Measurements from ENCODE around the gene AGPAT2.

Gene AGPAT2

DNA sequence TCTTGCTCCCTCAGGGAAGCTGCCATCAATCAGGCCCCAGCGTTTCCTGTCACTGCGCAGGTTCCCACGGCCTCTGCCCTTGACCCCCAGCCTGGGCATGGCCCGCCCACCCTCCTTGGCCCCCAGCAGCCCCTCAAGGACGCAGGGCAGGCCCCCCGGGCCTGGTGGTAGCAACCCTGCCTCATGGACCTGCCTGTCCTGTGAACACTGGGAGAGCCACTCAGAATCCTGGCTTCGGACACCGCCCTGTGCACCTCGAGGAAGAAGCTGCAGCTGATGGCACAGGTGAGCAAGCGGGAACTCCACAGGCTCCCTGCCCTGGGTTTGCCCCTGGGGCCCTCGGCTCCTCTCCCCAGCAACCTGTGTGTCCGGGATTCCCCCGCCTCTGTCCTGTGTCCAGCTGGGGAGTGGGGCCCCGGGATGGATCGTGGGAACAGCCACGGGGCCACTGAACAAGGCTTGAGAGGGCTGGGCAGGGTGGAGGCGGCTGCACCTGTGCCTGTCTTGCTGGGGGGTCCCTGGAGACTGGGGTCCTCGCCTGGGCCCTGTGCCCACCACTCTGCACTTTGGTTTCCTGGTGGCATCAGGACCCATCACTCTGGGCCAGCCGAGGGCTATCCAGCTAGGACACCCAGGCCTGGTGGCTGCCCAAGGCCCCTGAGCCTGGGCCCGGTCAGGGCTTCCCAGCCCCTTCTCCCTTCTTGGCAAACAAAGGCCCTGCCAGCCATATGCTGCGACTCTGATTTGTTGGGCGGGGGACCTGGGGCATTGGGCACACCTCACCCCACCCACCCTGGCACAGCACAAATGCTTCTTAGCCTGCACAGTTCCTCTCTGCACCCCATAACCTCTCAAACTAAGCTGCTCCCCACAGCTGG is 58.0 kb downstream of the AGPAT2 start:
- no peaks in the 10 kb centered on the region for H3K9me3 Mint-ChIP-seq
- ATAC-seq (no peak), DNase-seq (no peak)
- H3K4me3 Mint-ChIP-seq: no peak overlapping the region
- peaks cover 14% of the 10 kb centered on the region for H3K27me3 Mint-ChIP-seq
- H3K4me1 Mint-ChIP-seq: peaks cover 20% of the 10 kb centered on the region
- no peak overlapping the region for H3K27ac Mint-ChIP-seq

GRCh38 chr9:136628268-136628667 is 59.0 kb downstream of the AGPAT2 start:
- peaks cover 14% of the 10 kb centered on the region for H3K27me3 Mint-ChIP-seq
- no peak overlapping the region for H3K4me3 Mint-ChIP-seq
- peaks cover 20% of the 10 kb centered on the region for H3K4me1 Mint-ChIP-seq

GRCh38 chr9:136627703-136628102 is 59.6 kb downstream of the AGPAT2 start:
- H3K4me1 Mint-ChIP-seq: peaks cover 20% of the 10 kb centered on the region
- no peak overlapping the region for H3K4me3 Mint-ChIP-seq
- H3K9me3 Mint-ChIP-seq: no peaks in the 10 kb centered on the region
- DNase-seq (no peak), ATAC-seq (no peak)
- H3K27ac Mint-ChIP-seq: no peak overlapping the region
- H3K27me3 Mint-ChIP-seq: peaks cover 14% of the 10 kb centered on the region

More at GRCh38 chr9:136628268-136628667, 59.0 kb downstream of the AGPAT2 start:
- H3K9me3 Mint-ChIP-seq: no peaks in the 10 kb centered on the region
- ATAC-seq (no peak), DNase-seq (no peak)
- no peak overlapping the region for H3K27ac Mint-ChIP-seq

DNA sequence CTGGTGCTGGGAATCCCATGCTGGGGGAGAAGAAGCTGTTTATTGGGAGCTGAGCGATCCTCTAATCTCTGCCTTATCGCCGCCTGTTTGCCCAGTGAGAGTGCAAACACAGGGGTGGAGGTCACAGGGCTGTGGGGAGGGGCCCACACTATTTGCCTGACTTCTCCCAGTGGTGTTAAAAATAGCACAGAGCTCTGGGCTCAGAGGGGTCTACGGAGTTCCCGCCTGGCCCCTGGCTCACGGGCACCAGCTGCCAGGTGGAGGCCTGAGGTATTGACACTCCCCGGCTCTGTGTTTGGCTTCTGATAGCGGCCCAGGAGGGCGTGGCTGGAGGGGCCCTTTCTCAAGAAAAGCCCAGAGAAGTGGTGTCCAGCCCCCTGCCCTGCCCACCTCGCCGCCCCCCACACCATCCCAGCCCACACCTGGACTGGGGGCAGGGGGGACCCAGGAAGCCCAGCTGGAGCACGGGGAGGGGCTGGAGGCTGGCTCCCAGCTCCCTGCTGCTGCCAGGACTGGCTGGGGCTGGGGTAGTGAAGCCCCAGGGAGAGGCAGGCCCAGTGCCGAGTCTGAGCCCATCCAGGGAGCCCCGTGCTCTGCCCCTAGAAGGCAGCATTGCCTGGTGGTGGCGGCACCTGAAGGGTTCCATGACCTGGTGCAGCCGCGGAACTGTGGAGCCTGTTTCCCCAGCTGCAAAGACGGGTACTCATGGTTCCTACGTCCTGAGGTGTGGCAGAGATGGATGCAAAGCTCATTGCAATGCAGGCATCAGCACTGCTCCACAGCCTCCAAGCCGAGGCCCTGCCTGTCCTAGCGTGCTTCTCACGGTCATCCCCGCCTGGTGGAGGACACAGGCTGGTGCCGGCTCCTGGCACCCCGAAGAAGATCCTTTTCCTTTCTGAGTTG is 60.3 kb downstream of the AGPAT2 start:
- peaks cover 14% of the 10 kb centered on the region for H3K27me3 Mint-ChIP-seq
- H3K27ac Mint-ChIP-seq: no peak overlapping the region

GRCh38 chr9:136626066-136626725 is 61.1 kb downstream of the AGPAT2 start:
- Mint-ChIP-seq H3K4me3 (no peak overlapping the region), H3K27ac (peak overlapping the region in 1 of 2 donors; percentile 23), H3K27me3 (peaks cover 14% of the 10 kb centered on the region), H3K9me3 (no peaks in the 10 kb centered on the region), H3K4me1 (peaks cover 20% of the 10 kb centered on the region)
- ATAC-seq: no peak
- no peak for DNase-seq

More for the DNA sequence above, 60.3 kb downstream of the AGPAT2 start:
- no peak for ATAC-seq
- no peaks in the 10 kb centered on the region for H3K9me3 Mint-ChIP-seq
- H3K4me3 Mint-ChIP-seq: no peak overlapping the region
- H3K4me1 Mint-ChIP-seq: peaks cover 20% of the 10 kb centered on the region
- no peak for DNase-seq

DNA sequence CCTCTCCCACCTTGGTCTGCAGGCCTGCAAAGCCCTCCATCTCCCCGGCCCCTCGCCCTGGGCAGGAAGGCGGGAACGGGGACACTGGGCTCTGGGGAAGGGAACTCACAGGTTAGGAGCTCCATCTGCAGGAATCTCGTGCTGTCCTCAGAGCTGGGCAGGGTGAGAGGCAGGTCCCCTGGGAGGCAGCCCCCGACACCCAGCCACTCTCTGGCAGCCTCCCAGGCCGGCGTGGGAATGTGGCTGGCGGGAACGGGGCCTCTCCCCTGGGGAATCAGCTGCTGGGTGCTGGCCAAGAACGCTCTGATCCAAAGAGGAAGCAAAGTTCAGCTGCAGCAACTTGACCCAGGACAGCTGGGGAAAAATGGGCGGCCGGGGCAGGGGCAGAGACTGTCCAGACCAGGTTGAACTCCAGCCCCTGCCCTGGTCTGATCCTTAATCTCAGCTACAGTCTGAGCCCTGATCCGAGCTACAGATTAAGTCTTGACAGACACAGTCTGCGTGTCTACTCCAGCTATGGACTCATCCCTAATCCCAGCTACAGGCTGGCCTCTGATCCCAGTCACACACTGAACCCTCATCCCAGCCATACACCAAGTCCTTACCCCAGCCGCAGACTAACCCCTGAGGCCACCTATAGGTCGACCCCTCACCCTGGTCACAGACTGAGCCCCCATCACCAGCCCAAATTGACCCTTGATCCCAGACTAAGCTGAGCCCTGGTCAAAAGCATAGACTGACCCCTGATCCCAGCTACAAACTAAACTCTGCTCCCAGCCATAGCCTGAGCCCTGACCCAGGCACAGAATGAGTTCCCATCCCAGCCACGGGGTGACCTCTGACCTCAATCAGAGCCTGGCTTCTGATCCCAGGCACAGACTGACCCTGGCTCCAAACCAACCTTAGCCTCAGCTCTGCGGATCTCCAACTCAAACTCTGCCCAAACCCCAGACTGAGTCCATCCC is 61.9 kb downstream of the AGPAT2 start:
- peaks cover 14% of the 10 kb centered on the region for H3K27me3 Mint-ChIP-seq
- no peak overlapping the region for H3K4me3 Mint-ChIP-seq
- H3K9me3 Mint-ChIP-seq: no peaks in the 10 kb centered on the region
- ATAC-seq: no peak
- peak overlapping the region in 1 of 2 donors; percentile 23 for H3K27ac Mint-ChIP-seq
- DNase-seq: no peak
- H3K4me1 Mint-ChIP-seq: peaks cover 17% of the 10 kb centered on the region

GRCh38 chr9:136624184-136624951 is 62.9 kb downstream of the AGPAT2 start:
- DNase-seq: no peak
- ATAC-seq: no peak
- Mint-ChIP-seq H3K9me3 (no peaks in the 10 kb centered on the region), H3K4me1 (peaks cover 8% of the 10 kb centered on the region), H3K27ac (no peak overlapping the region), H3K27me3 (peaks cover 18% of the 10 kb centered on the region), H3K4me3 (no peak overlapping the region)

GRCh38 chr9:136623842-136624183 is 63.4 kb downstream of the AGPAT2 start:
- Mint-ChIP-seq H3K9me3 (no peaks in the 10 kb centered on the region), H3K4me3 (no peak overlapping the region), H3K27me3 (peaks cover 23% of the 10 kb centered on the region), H3K27ac (no peak overlapping the region), H3K4me1 (peaks cover 12% of the 10 kb centered on the region)
- DNase-seq (no peak), ATAC-seq (no peak)
